Stimulated activated CD4-positive, alpha-beta T cell treated with anti-CD3 and anti-CD28 coated beads, TNF-alpha, amount 100 ng/mL, for 48 hours (primary cell): ENCODE measurements around the gene DDI1.

ENCODE experiments used
- DNase-seq, 3 donors: peaks; one replicate each; pipeline ENCODE4 v3.0.0-alpha.2; 2020; ENCODE audit warnings: low read depth in 3 of 3

The DDI1 gene

GRCh38 chr11:104036588-104036987 is at the start of gene DDI1:
DDI1 (plus strand) TSS chr11:104036640; CDS start chr11:104036823, 183 bp downstream.
- no peak for DNase-seq

- no peak for DNase-seq
Measured at GRCh38 chr11:103987629-103988594, 48.5 kb upstream of the DDI1 start.

GRCh38 chr11:103988595-103988969 is 47.9 kb upstream of the DDI1 start:
- DNase-seq = no peak

GRCh38 chr11:103993507-103993906 is 42.9 kb upstream of the DDI1 start:
- no peak for DNase-seq

GRCh38 chr11:103994094-103994493 is 42.3 kb upstream of the DDI1 start:
- DNase-seq = no peak

- DNase-seq = no peak
Measured at GRCh38 chr11:103994518-103994917, 41.9 kb upstream of the DDI1 start.

- no peak for DNase-seq
Measured at GRCh38 chr11:103995896-103996295, 40.5 kb upstream of the DDI1 start.

GRCh38 chr11:103997082-103997481 is 39.4 kb upstream of the DDI1 start:
- no peak for DNase-seq

GRCh38 chr11:103998826-103999508 is 37.5 kb upstream of the DDI1 start:
- DNase-seq = no peak

GRCh38 chr11:104000798-104001197 is 35.6 kb upstream of the DDI1 start:
- no peak for DNase-seq

GRCh38 chr11:104001561-104002056 is 34.8 kb upstream of the DDI1 start:
- DNase-seq = no peak

GRCh38 chr11:104003491-104003890 is 32.9 kb upstream of the DDI1 start:
- DNase-seq = no peak

GRCh38 chr11:104005234-104005855 is 31.1 kb upstream of the DDI1 start:
- no peak for DNase-seq

- no peak for DNase-seq
Measured at GRCh38 chr11:104009744-104010143, 26.7 kb upstream of the DDI1 start.

- DNase-seq = no peak
Measured at GRCh38 chr11:104011044-104011443, 25.4 kb upstream of the DDI1 start.

GRCh38 chr11:104015649-104016415 is 20.6 kb upstream of the DDI1 start:
- no peak for DNase-seq

- no peak for DNase-seq
Measured at GRCh38 chr11:104024572-104024971, 11.9 kb upstream of the DDI1 start.

- DNase-seq = no peak
Measured at GRCh38 chr11:104028476-104029263, 7.8 kb upstream of the DDI1 start.

GRCh38 chr11:104033134-104033533 is 3.3 kb upstream of the DDI1 start:
- DNase-seq = no peak

GRCh38 chr11:104033561-104033960 is 2.9 kb upstream of the DDI1 start:
- no peak for DNase-seq

GRCh38 chr11:104036995-104037394 is 555 bp downstream of the DDI1 start:
- DNase-seq = no peak
